ENCODE results near the gene TRPC4AP.

The TRPC4AP gene

GRCh38 chr20:34985461-34986310 lies 106.9 kb downstream of the TRPC4AP start:
- no peak for DNase-seq

GRCh38 chr20:34984756-34985261 lies 107.8 kb downstream of the TRPC4AP start:
- DNase-seq = no peak

GRCh38 chr20:34983995-34984735 lies 108.4 kb downstream of the TRPC4AP start:
- no peak for DNase-seq

- no peak for DNase-seq
Observed at GRCh38 chr20:34983089-34983820, 109.4 kb downstream of the TRPC4AP start.

- DNase-seq = no peak
Observed at GRCh38 chr20:34982270-34983088, 110.1 kb downstream of the TRPC4AP start.

- no peak for DNase-seq
Observed at GRCh38 chr20:34980543-34981233, 111.9 kb downstream of the TRPC4AP start.

GRCh38 chr20:34979366-34980153 lies 113.0 kb downstream of the TRPC4AP start:
- DNase-seq = no peak

GRCh38 chr20:34978092-34978744 lies 114.4 kb downstream of the TRPC4AP start:
- no peak for DNase-seq

GRCh38 chr20:34977365-34978091 lies 115.1 kb downstream of the TRPC4AP start:
- DNase-seq = no peak

- DNase-seq = no peak
Observed at GRCh38 chr20:34976286-34976685, 116.3 kb downstream of the TRPC4AP start.

- no peak for DNase-seq
Observed at GRCh38 chr20:34974246-34974645, 118.4 kb downstream of the TRPC4AP start.

GRCh38 chr20:34971561-34972235 lies 120.9 kb downstream of the TRPC4AP start:
- no peak for DNase-seq

GRCh38 chr20:34970846-34971560 lies 121.6 kb downstream of the TRPC4AP start:
- DNase-seq = no peak

GRCh38 chr20:34970193-34970840 lies 122.3 kb downstream of the TRPC4AP start:
- DNase-seq = no peak

GRCh38 chr20:34968042-34968775 lies 124.4 kb downstream of the TRPC4AP start:
- DNase-seq = no peak

- DNase-seq = no peak
Observed at GRCh38 chr20:34967421-34967820, 125.2 kb downstream of the TRPC4AP start.

- DNase-seq = no peak
Observed at GRCh38 chr20:34965051-34965450, 127.6 kb downstream of the TRPC4AP start.

All from stimulated activated CD4-positive, alpha-beta T cell treated with anti-CD3 and anti-CD28 coated beads, Interleukin-4, amount 100 ng/mL, for 24 hours (primary cell).